ENCODE measurements around the gene CST7.
"Not testable (repeated sequence)": the region's sequence is repeated elsewhere in the genome, so short reads cannot be mapped to it uniquely, and the experiment has no call there.

CST7 gene

DNA sequence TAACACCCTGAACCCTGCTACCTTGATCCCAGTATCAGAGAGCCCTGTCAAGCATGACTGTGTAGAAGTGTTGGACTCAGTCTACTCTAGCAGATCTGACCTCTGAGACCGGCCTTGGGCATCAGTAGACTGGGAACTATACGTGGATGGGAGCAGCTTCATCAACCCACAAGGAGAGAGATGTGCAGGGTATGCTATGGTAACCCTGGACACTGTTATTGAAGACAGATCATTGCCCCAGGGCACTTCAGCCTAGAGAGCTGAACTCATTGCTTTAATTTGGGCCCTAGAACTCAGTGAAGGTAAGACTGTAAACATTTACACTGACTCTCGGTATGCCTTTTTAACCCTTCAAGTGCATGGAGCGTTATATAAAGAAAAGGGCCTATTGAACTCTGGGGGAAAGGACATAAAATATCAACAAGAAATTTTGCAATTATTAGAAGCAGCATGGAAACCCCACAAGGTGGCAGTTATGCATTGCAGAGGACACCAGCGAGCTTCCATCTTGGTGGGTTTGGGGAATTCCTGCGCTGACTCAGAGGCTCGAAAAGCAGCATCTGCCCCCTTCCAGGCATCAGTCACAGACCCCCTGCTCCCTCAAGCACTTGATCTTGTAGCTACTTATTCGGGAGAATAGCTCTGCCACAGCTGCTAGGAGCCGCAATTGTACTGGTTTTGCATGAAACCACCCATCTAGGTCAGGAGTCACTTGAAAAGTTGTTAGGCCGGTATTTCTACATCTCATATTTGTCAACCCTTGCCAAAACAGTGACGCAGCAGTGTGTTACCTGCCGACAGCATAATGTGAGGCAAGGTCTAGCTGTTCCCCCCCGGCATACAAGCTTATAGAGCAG, 19.0 kb upstream of the CST7 start:
- DNase-seq = not testable (repeated sequence)

DNA sequence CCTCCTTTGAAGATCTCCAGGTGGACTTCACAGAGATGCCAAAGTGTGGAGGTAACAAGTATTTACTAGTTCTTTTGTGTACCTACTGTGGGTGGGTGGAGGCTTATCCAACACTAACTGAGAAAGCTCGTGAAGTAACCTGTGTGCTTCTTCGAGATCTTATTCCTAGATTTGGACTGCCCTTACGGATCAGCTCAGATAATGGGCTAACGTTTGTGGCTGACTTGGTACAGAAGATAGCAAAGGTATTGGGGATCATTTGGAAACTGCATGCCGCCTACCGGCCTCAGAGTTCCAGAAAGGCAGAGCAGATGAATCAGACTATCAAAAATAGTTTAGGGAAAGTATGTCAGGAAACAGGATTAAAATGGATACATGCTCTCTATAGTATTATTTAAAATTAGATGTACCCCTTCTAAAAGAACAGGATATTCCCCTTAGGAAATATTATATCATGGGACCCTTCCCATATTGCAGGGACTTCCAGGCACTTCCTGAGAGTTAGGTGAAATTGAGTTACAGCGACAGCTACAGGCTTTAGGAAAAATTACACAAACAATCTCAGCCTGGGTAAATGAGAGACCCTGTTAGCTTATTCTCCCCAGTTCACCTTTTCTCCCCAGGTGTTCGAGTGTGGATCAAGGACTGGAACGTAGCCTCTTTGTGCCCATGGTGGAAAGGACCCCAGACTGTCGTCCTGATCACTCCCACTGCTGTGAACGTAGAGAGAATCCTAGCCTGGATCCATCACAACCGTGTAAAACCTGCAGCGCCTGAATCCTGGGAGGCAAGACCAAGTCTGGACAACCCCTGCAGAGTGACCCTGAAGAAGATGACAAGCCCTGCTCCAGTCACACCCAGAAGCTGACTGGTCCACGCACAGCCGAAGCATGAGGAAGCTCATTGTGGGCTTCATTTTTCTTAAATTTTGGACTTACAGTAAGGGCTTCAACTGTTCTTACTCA, 18.1 kb upstream of the CST7 start:
- DNase-seq = not testable (repeated sequence)

DNA sequence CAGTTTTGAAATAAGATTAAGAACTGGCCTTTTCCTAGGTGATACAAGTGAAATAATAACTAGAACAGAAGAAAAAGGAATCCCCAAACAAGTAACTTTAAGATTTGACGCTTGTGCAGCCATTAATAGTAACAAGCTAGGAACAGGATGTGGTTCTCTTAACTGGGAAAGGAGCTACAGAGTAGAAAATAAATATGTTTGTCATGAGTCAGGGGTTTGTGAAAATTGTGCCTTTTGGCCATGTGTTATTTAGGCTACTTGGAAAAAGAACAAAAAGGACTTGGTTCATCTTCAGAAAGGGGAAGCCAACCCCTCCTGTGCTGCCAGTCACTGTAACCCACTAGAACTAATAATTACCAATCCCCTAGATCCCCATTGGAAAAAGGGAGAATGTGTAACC, 17.2 kb upstream of the CST7 start:
- not testable (repeated sequence) for DNase-seq

DNA sequence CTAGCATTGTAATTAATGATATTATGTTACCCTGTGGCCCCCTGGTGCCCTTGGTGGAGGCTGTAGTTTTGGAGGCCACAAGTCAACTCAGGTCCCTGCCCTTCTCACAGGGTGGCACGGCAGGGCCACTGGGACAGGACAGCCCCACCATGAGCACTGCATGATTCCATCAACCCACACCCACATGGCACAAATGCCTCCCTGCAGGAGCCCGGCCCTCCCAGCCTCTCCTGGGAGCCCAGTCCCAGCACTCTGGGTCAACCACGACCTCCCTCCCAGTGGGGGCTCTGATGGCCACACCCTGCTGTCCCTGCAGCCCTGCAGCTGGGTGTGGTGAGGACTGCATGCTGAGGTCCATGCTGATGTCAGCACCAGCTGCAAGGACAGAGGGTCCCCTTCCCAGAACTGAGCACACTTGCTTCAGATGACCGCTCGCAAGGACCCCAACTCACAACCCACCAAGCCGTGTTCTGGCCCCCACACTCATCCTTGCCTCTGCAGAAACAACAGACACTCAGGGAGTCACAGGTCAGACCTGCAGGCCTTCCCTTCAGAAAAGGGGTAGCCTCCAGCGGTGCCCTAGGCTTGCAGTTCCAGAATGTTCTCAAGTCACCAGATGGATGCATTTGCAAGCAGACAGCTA, 15.7 kb upstream of the CST7 start:
- no peak for DNase-seq

DNA sequence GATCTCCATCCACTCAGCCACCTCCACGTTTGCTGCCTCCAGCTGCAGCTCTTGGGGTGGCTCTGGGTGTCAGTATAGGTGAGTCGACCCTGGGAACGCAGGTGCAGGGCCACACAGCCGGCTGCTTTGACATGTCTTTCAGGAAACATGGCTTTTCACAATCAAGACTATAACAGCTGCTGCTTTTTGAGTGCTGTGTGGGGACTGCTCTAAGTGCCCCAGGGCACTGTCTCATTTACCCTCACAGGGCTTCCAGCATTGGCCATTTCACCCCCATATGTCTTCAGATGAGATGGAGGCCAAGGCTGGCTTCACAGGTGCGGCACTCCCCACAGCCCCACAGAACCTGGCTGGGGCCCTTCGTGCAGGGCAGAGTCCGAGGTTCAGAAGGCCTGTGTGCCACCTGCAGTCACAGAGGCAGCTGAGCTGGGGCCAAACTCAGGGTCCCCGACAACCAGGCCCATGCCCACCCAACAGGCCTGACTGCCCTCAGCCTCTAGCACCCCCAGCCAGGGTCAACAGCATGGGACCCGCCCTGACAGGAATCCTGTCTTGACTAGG, 14.9 kb upstream of the CST7 start:
- DNase-seq = no peak

DNA sequence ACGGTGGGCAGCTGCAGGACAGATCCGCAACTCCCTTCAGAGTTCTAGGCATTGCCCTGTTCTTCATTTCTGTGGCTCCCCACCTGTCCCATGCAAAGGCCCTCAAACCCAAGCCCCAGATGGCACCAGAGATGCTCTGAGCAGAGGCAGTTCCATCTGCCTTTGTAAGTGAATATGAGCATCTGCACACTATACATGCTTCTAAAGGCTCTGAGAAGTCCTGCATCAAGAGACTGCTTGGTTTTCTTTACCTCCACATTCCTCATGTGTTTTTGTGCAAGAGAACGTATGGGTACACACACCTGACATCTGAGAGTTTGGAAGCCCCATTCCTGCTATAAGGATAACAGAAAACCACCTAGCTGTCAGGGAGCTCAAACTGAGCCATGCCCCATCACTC, 14.4 kb upstream of the CST7 start:
- DNase-seq = no peak

DNA sequence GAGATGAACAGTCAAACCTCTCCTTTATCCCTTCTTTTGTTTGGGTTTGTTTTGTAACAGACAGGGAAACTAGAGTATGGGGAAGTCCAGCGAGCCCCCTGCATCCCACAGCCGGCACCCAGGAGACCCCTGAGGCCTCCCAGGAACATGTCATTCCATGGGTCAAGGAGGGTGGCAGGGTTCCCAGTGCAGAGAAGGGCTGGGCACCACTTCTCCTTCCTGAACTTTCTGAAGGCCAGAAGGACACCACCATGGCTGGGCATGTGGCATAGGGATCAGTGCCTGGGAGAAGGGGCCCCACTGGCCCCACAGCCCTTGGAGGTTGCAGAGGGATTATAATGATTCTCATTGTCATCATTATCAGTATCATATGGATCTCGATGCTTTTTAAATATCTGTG, 13.9 kb upstream of the CST7 start:
- DNase-seq = no peak

GRCh38 chr20:24935766-24936525, 13.1 kb upstream of the CST7 start:
- DNase-seq = no peak

GRCh38 chr20:24936526-24937407, 12.3 kb upstream of the CST7 start:
- DNase-seq = no peak

DNA sequence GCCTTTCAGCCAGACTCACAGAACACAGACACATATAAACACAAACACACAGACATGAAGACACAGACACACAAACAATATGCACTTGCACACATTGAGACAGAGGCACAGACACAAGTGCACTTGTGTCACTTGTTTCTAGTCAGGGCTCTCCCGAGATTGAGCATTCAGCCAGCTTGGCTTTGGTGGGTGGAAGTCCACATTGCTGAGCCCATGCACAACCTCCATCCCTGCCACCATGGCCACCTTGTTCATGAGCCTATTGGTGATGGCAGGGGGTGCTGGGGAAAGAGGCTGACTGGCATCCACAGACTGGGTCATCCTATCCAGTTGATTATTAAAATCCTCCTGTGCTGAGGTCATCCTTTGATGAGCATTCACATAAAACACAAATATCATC, 11.5 kb upstream of the CST7 start:
- no peak for DNase-seq

GRCh38 chr20:24938498-24938897, 10.6 kb upstream of the CST7 start:
- DNase-seq = no peak

DNA sequence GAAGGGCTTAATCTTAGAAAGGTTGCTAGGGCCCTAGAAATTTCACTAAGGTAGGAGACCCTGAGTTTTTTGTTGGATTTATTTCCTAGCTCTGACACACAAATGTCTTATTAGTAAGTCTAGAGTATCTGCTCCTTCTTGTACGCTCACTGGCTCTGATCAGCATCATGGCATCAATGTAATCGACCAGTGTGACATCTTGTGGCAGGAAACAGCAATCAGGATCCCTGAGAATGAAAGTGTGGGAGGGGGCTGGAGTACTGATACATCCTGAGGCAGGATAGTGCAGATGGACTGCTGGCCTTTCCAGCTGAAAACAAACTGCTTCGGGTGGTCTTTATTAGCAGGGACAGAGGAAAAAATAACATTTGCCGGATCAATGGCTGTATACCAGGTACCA, 10.0 kb upstream of the CST7 start:
- DNase-seq = no peak

- no peak for DNase-seq
These were observed 6.4 kb upstream of the CST7 start for GRCh38 chr20:24942679-24943078.

DNA sequence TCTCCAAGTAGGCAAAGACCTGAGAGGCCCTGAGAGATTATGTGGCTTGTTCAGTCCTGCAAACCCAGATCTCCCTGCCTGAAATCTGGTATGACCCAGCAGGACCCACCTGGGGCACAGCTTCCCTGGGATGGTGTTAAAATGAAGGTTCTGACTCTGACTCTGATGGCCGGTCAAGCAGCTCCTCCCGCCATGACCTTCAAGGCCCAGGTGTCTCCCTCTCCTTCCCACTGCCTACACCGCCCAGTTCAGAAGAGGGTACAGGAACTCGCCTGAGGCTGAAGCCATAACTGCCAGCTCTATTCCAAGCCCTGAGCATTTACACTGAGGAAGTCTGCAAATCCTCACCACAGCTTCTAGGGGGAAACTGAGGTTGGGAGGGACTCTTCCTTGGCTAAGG, 5.9 kb upstream of the CST7 start:
- no peak for DNase-seq

DNA sequence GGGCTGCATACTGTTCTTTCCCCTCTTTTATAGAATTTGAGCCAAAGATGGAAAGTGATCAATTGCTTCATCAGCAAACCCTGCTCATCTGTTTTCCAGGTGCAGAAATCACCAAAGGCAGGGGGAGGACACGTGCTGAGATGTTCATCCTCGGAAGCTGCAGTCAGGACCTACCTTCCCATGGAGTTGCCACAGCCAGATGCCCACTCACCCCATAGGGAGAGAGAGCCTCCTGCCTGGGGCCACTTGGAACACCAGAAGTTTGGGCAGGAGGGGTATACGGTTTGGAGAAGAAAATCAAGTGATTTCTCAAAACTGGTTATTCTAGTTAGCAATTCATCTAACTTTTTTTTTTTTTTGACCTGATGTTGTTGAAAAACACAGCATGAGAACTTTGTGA, 5.3 kb upstream of the CST7 start:
- no peak for DNase-seq

DNA sequence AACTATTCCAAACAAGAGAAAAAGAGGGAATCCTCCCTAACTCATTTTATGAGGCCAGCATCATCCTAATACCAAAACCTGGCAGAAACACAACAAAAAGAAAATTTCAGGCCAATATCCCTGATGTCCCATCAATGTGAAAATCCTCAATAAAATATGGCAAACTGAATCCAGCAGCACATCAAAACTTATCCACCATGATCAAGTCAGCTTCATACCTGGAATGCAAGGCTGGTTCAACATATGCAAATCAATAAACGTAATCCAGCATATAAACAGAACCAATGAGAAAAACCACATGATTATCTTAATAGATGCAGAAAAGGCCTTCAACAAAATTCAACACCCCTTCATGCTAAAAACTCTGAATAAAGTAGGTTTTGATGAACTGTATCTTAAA, 2.7 kb upstream of the CST7 start:
- not testable (repeated sequence) for DNase-seq

DNA sequence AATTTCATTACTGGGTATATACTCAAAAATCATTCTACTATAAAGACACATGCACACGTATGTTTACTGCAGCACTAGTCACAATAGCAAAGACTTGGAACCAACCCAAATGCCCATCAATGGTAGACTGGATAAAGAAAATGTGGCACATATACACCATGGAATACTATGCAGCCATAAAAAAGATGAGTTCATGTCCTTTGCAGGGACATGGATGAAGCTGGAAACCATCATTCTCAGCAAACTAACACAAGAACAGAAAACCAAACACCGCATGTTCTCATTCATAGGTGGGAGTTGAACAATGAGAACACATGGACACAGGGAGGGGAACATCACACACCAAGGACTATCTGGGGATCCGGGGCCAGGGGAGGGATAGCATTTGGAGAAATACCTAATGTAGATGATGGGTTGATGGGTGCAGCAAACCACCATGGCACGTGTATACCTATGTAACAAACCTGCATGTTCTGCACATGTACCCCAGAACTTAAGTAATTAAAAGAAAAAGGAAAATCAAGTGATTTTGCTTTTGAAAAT, 602 bp upstream of the CST7 start:
- not testable (repeated sequence) for DNase-seq

DNA sequence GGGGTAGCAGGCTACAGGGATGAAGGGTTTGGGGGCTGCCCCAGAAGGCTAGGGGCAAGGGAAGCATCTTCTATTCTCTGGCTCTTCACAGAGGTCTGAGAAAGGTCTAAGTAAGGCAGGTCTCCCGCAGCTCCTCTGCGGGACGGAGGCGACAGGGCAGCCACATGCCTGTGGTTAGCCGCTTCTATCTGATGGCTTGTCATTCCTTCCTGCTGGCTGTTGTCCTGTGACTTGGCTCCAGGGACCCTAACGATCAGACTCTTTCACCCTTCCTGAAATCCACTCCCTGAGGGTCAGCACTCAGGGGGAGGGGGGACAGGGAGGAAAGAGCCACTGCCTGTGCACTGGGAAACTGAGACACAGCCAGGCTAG, 673 bp downstream of the CST7 start:
- no peak for DNase-seq

- no peak for DNase-seq
These were observed 1.2 kb downstream of the CST7 start for GRCh38 chr20:24950128-24950835.

DNA sequence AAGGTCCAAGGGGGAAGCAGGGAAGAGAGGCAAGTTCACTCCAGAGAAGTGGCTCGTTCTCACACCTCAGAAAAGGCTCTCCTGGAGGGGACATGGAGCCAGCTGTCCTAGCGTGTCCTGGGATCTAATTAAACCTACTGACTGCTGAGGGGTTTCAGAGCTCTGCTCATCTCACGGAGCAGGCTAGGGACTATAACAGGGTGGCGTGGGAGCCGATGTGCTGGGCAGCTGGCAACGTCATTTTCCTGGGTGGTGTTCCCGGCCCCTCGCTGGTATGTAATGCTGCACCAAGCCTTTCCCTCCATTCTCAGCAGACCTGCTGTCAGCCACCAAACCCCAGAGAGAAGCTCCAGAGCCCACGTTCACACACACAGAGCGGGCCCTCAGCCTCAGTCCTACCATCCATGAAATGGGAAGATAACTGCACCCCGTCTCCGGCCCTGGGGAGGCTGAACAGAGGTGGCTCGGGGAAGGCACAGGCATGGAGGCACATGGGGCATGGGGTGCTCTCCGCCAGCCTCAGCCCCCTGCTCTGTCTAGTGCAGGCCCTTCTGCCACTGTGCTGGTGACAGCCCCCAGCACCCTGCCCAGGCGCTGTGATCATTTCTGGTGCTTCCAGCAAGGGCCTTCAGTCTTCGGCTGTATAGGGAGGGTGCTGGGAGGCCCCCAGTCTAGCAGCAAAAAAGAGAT, 1.9 kb downstream of the CST7 start:
- no peak for DNase-seq

Measured in NCI-H187 treated with DMSO at 0.1 percent for 48 hours (cell line).